GM21447 (cell line): ENCODE measurements around the gene CACNA1D.
"Not testable (repeated sequence)": the region's sequence is repeated elsewhere in the genome, so short reads cannot be mapped to it uniquely, and the experiment has no call there.

ENCODE experiments used
- ATAC-seq: cut with Tn5 transposase; IDR thresholded peaks from one replicate; pipeline ENCODE4 v1.9.1; 2021; ENCODE audit not compliant: unreplicated experiment

CACNA1D gene

DNA sequence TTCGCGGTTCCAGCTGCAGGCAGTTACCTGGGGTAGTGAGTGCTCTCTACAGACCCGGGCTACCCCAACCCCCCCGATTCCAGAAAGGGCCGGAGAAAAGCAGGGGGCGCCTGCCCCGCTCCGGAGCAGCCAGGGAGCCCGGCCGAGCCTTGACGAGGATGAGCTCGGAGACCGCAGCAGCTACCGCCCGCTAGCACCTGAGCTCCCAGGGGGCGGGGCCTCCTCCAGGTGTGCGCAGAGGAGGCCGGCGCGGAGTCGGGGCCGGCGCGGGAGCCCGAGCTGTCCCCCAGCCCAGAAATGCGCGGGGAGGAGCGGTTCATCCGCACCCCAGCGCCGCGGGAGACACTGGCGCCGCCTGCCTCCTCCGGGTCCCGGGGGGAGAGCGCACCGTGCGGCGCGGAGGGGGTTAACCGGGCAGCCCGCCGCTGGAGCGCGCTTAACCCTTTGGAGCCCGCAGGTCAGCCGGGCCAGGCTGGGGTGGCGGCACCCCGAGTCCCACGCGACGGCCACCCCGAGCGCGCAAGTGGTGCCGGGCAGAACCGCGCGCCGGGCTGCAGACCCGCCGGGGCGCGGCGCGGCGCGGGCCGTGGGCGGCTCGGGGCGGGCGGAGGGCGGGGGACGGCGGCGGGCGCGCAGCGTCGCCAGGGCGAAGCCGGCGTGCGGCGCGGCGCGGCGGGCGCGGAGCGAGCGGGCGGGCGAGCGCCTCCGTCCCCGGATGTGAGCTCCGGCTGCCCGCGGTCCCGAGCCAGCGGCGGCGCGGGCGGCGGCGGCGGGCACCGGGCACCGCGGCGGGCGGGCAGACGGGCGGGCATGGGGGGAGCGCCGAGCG lies at the start of gene CACNA1D:
Gene CACNA1D, plus strand, starts transcription at position 649 of the 829 bp plus-strand sequence. CDS start 556 bp downstream, outside the sequence.
- ATAC-seq, result no peak

DNA sequence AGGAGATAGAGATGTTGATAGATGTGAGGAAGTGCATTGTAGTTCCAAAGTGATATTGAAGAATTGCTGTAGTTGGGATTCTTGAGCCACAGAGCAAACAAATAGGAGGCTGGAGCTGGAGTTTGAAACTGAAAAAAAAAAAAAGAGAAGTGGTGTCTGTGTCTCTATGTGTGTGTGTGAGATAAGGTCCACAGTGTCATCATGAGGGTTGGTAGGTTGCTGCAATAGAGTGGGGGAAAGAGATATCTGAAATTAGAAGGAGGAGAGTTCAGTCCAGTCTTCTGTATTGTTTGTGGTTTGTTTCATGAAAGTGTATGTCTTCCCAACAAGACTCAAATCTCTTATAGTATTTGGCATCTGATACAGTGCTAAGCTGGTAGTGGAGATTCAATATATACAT lies 37.3 kb upstream of the CACNA1D start:
- ATAC-seq, result no peak

- ATAC-seq, result no peak
These were observed 34.1 kb upstream of the CACNA1D start for GRCh38 chr3:53460326-53460725.

DNA sequence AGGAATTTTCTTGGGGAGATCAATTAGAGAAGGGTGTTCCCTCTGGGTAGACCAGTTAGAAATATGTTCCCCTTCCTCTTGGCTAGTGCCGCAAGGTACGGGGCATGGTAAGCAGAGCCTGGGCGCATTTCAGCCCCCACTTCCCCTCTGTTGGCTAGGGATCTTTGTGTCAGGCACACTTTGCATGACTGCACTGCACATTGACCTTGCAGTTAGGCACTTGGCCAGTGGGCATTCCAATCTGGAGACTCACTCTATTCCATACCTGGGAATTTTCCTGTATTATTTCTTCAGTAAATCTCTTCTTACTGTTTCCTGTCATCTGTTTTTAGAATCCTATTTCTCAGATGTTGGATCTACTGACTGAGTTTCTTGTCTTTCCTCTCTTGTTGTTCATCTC lies 30.0 kb upstream of the CACNA1D start:
- ATAC-seq, result no peak

DNA sequence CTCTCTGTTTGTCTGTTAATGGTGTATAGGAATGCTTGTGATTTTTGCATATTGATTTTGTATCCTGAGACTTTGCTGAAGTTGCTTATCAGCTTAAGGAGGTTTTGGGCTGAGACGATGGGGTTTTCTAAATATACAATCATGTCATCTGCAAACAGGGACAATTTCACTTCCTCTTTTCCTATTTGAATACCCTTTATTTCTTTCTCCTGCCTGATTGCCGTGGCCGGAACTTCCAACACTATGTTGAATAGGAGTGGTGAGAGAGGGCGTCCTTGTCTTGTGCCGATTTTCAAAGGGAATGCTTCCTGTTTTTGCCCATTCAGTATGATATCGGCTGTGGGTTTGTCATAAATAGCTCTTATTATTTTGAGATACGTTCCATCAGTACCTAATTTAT lies 24.7 kb upstream of the CACNA1D start:
- ATAC-seq, result not testable (repeated sequence)

GRCh38 chr3:53473422-53473821 lies 21.0 kb upstream of the CACNA1D start:
- no peak for ATAC-seq

DNA sequence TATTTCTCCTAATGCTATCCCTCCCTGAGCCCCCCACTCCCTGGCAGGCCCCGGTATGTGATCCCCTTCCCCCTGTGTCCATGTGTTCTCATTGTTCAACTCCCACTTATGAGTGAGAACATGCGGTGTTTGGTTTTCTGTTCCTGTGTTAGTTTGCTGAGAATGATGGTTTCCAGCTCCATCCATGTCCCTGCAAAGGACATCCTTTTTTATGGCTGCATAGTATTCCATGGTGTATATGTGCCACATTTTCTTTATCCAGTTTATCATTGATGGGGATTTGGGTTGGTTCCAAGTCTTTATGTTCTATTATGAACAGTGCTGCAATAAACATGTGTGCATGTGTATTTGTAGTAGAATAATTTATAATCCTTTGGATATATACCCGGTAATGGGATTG lies 18.0 kb upstream of the CACNA1D start:
- not testable (repeated sequence) for ATAC-seq

DNA sequence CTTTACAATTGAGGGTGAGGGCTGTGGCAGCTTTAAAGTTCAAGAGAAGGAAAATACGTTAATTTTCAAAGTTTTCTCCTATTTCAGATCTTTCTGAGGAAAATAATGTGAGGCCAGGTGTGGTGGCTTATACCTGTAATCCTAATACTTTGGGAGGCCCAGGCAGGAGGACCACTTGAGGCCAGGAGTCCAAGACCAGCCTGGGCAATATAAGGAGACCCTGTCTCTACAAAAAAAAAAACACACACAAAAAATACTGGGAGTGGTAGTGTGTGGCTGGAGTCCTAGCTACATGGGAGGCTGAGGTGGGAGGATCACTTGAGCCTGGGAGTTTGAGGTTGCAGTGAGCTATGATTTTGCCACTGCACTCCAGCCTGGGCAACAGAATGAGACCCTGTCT lies 16.7 kb upstream of the CACNA1D start:
- ATAC-seq, result not testable (repeated sequence)

- no peak for ATAC-seq
These were observed 16.1 kb upstream of the CACNA1D start for GRCh38 chr3:53478166-53478830.

DNA sequence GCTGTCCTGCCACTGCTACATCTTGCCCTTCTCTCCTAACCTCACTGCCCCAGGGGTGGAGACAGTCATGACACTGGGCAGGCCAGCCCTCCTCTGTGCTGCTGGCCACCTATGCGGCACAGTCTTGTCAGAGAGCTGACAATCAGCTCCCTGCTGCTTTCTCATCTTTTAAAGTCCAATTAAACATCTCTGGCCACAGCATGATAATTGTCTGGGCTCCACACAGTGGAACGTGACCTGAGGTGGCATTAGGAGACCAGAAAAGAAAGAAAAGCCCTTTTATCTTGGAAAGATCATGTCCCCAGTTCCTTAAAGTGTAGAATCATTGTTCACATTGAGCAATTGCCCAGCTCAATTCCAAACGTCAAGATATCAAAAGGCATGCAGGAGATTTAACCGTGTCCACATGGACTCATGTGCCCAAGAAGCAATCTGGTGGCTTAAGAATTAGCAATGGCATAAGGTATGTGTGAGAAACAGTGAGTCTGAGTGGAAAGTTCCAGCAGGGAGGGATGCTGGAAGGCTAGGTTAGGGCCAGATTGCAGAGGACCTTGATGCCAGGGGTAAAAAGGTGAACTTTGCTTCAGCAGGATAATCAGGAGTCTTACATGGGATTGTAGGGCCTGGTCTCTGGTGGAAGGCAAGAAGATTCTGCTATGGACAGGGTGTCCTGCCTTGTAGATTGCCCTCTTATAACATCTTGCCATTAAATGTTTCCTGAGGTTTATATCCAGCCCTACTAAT lies 15.3 kb upstream of the CACNA1D start:
- no peak for ATAC-seq

GRCh38 chr3:53482227-53482626 lies 12.2 kb upstream of the CACNA1D start:
- ATAC-seq, result no peak

DNA sequence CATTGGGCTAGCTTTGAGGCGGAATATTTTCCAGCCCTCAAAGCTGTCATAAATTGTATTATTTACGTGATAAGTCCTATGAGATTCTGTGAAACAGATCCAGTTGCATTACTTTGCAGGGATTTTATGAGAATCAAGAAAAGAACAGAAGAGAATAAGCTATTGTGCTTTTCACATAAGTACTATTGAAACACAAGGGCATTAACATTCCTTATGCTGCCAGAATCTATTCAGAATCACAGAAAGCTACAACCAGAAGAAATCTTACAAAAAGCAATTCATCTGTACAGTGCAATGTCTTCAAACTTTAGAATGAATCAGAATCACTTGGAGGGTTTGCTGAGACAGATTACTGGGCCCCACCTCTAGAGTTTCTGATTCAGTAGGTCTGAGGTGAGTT lies 10.6 kb upstream of the CACNA1D start:
- no peak for ATAC-seq

GRCh38 chr3:53484984-53485383 lies 9.4 kb upstream of the CACNA1D start:
- ATAC-seq, result no peak

- ATAC-seq, result no peak
These were observed 8.6 kb upstream of the CACNA1D start for GRCh38 chr3:53485675-53486403.

GRCh38 chr3:53486961-53487654 lies 7.3 kb upstream of the CACNA1D start:
- ATAC-seq, result no peak

- no peak for ATAC-seq
These were observed 5.0 kb upstream of the CACNA1D start for GRCh38 chr3:53489386-53489785.

DNA sequence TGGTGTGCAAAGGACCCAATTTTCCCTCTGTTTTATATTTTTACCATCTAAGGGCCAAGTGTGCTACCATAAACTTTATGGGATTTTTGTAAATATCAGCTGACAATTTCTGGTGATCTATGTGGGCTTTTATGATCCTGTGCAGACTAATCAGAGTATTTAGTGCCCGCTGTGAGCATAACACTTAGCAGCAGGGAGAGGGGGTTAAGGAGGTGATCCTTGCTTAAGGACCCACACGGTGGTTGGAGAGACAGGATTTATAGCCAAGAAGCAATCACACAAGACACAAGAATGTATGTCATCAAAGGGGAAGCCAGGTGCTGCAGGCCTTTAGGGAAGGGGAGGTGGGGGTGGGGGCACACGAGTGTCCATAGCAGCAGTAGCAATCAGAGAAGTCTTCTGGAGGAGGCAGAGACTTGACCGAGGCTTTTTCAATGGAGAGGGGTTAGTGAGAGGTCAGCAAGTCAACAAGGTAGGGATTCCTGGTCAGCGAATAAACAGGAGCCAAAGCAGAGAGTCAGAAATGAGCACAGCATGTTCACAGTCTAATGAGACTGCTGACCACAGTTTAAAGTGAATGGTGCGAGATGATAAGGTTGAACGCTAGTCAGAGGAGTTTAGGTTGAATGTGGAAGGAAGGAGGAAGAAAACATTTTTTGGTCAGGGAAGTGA lies 4.5 kb upstream of the CACNA1D start:
- no peak for ATAC-seq

GRCh38 chr3:53490459-53490968 lies 3.9 kb upstream of the CACNA1D start:
- no peak for ATAC-seq

DNA sequence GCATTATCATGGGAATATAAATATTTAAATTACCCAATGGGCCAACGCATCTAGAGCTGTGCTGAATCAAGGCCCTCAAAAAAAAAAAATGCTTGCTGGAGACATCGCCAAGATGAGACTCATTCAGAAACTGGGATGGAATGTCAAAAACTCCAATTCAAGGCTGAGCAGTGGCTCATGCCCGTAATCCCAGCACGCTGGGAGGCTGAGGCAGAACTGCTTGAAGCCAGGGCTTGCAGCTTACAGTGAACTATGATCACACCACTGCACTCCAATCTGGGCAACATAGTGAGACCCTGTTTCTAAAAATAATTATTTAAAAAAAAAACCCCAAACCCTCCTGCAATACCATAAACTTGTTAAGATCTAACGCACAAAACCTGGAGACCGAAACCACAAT lies 3.1 kb upstream of the CACNA1D start:
- ATAC-seq, result no peak

GRCh38 chr3:53493595-53493962 lies 832 bp upstream of the CACNA1D start:
- no peak for ATAC-seq
